NCI-H2081 (cell line): Measurements from ENCODE around the gene TMCO4.

Source experiments
- DNase-seq, 2 experiments: peaks; one replicate each; lab custom pipeline; 2025; lab: John Stamatoyannopoulos, UW

TMCO4 gene

DNA sequence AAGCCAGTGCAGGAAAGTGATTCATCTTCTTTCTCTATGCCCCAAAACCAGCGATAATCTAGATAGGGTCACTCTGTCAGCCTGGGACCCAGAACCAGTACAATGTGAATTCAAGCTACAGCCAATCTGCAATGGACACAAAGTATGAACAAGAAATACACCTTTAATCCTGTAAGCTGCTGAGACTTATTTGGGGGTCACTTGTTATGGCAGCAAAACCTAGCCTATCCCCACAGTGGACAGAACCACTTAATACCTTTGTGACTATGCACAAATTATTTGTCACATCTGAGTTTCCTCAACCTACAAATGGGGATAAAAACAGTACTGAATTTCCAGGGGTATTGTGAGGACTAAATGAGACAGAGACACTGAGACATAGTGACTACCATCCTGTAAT, 50.0 kb downstream of the TMCO4 start:
- DNase-seq, result no peak

DNA sequence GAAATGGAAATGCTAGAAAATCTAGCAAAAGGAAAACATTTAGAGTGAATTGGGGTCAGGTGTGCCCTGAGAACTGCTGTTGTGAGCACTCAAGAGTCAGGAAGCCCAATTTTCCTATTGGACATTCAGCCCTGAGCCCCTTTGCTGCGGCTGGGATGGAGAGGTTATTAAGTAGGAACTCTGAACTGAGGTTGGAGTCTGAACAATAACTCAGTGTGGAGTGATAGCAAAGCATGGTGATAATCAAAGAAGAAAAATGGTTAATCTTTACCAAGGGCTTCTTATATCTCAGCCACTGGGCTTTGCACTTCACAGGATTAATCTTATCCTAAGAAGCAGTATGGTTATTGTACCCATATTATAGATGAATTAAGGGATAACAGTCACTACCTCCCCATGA, 52.0 kb downstream of the TMCO4 start:
- DNase-seq, result no peak

DNA sequence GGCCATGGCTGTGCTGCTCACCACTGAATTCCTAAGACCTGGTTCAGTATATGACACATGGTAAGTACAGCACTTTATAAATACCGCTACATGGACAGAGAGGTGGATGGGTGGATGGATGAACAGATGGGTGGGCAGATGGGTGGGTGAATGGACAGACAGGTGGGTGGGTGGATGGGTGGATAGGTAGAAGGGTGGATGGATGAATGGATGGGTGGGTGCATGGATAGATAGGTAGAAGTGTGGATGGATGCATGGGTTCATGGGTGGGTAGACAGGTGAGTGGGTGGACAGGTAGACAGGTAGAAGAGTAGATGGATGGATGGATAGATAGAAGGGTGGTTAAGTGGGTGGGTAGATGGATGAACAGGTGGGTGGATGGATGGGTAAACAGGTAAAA, 54.8 kb downstream of the TMCO4 start:
- DNase-seq, result no peak

DNA sequence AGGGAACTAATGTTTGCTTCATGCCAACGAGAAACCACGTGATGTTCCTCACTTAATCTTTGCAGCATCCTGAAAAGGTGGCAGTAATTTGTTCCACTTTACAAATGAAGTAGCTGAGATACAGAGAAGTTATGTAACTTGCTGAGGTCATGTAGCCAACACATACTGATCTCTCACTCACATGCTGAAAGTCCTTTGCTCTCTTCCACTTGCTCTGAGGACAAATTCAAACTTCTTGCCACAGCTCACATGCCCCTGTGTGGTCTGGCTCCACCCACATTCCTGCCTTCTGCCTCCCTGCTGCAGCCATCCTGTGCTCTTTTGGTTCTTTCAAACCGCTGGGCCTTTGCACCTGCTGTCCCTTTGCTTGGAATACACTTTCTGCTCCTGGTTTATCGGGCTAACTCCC, 55.4 kb downstream of the TMCO4 start:
- no peak for DNase-seq

DNA sequence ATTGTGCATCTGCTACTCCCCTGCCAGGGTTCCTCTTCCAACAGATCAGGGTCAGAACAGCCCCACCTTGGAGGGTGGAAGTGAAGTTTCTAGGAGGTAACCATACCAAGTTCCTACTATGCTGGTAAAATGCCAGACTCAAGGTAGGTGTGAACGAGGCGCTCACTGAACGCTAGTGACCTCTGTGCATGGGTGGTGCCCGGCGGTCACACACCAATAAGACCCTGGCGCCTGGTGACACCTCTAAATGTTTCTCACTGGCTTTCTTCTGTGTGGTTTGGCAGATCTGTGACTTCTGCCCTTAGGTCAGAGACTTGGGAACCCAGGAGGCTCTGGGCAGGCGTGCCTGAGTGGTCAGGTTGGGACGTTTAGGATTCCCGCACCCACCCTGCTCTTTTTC, 55.9 kb downstream of the TMCO4 start:
- DNase-seq, result no peak

DNA sequence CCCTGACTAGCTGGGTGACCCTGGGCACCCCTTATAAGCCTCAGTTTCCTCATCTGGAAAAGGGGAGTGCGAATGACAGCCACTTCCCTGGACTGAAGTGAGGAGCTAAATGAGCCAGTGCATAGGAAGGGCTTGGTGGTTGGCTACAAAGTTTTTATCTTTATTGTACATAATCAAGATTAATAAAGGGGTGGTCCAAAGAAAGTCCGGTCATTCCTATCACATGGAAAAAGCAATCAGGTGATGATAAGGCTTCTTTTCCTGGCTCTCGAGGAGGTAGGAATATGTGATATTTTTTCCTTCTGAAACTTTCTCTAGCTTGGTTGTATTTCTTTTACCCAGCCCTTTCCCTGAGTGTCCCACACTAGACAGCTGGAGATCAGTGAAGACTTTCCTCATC, 56.5 kb downstream of the TMCO4 start:
- DNase-seq, result no peak

DNA sequence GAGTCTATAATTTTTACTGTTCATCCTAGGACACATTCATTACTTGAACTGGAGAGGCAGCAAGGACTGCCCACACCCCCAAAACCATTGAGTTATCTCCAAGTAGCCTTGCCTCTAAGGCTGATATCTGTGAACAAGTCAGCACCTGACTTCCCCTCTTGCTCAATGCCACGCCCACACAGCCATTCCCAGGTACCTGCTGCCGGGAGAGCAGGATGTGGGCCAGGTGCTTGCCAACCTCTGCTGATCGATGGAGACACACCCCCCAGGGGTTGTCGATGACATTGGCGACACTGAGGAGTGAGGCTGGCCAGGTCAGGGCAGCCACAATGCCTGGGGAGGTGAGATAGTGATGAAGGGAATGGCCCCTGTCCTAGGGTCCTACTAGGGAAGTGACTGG, 60.1 kb downstream of the TMCO4 start:
- no peak for DNase-seq

DNA sequence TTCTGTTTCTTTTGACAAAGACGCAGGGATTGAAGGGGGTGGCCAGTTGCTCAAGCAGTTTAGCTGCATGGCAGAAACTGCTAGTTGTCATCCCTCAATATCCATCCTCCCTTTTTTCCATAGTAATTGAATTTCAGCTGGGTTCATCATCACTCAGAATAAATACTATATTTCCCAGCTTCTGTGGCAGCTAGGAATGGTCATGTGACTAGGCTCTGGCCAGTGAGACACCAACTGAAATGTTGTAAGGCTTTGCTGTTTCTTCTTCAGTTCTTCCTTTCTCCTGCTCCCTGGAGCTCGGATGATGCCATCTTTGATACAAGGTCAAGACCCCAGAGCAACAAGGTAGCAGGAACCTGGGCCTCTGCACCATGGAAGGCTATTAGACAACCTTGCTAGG, 61.0 kb downstream of the TMCO4 start:
- no peak for DNase-seq

DNA sequence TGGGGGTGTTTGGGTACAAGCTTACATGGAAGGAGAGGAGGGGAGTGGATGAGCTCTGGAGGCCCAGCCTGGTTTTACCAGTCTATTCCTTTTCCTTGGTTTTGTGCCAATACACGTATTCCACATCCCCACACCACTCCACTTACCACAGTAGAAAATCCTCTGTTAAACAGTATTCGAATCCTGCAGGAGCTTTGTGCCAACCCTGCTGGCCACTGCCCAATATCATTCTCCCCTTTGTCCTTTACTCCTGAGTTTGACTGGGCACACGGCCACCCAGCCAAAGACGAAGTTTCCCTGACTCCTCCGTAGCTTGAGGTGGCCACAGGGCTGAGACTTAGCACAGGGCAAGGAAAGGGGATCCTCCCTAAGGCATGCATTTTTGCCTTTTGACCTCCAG, 61.6 kb downstream of the TMCO4 start:
- no peak for DNase-seq

DNA sequence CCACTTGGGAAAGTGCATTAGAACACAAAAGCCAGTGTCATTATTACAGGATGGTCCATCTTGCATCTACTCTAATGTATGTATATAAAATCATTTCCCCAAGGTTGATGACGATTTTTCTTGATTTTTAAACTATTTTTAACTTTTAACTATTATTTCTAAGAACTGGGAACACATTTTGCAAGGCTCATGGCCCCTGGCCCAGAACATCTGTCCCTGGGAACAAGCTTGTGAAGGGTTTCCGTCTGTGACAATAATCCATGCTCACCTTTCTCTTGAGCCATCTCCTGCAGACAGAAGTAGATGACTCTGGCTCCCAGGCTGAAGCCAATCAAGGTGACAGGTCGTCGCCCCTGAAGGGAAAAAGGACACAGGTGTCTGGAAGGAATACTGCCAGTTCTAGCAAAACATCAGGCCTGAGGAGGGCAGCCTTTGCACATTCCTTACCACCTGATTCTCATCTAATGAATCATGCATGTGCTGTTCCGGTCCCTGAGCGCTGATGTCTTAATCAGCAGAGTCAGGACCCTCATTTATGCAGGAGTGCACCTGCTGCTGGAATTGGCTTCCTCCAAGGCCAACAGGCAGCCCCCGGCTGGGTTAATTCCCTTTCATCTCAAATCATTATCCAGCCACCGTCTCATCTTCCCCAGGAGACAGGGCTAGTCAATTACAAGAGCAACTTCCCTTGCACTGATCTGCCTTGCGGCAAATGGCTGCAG, 62.5 kb downstream of the TMCO4 start:
- no peak for DNase-seq

DNA sequence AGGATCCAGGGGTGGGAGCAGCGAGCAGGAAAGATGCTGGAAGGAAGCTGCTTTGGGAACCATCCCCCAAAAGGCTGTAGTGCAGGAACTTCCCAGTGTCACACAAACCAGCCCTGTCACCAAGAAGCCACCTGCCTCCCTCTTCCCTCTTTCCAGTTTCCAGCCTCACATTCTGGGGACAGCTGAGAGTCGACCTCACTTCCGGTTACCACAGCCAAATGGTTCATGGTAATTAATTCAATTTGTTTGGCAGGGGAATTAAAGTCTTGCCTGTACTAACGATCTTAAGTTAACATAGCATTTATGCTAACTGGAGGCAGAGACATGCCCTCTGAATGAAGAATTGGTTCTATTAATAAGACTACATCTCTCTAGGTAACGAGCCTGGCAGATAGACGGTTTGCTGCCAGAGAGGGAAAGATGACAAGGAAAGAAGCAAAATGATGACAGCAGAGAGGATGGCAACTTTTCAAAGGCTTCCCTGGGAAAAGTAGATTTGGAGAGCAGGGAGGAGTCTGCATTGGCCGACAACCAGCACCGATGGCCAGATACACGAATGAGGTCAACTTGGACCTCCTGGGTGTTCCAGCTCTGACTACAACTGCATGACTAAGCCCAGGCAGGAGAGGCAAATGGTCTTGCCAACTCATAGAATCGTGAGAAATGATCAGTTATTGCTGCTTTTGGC, 64.1 kb downstream of the TMCO4 start:
- DNase-seq, result peak in 1 of 2 experiments; percentile 37

DNA sequence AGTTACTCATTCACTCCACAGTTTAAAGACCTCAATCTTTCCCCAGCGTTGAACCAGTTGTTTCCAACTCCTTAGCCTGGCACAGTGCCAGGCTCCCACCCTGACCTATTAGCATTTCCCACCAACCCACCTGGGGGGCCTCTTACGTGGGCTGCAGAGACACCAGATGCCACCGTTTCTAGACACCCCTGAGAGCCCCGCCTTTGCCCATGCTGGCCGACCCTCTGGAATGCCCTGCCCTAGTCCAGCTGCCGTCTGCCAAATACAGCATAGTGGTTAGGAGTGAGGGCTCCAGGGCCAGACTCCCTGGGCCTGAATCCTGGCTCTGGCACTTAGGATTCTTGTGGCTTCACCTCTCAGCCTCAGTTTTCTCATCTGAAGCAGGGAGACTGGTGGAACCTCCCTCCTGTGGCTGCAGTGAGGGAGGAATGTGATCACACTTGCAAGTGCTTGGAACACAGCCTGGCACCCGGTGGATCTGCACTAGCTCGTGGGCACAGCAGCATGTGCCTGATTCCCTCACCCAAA, 65.2 kb downstream of the TMCO4 start:
- no peak for DNase-seq

DNA sequence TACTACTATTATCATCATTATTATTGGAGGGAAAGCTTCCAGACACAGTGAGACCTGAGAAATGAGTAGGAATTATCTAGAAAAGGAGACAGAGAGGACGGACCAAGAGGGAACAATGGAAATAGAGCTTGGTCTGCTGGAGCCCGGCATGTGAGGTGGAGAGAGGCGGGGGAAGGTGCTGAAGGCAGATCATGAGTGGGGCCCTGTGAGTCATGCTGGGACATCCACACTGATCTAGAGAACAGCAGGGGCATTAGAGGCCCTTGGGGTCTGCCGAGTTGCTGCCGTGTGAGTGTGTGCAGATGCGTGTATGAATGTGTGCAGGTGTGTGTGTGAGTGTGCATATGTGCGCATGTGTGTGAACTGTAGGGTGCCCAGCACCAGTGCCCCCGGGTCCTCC, 65.7 kb downstream of the TMCO4 start:
- DNase-seq, result no peak

DNA sequence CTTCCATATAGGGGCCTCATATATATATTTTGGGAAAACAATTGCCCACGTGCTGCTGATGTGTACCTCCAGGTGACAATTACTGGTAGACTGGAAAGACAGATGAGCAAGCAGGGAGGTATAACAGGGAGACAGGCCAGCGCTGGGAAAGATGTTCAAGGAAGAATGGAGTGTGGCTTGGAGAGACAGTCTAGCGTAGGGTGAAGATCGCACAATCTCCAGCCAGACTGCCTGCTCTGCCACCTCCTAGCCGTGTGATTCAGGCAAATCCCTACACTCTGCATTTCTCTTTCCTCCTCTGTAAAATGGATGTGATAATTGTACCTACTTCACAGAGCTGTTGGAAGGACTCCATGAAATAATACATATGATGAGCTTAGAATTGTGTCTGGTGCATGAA, 66.1 kb downstream of the TMCO4 start:
- no peak for DNase-seq

DNA sequence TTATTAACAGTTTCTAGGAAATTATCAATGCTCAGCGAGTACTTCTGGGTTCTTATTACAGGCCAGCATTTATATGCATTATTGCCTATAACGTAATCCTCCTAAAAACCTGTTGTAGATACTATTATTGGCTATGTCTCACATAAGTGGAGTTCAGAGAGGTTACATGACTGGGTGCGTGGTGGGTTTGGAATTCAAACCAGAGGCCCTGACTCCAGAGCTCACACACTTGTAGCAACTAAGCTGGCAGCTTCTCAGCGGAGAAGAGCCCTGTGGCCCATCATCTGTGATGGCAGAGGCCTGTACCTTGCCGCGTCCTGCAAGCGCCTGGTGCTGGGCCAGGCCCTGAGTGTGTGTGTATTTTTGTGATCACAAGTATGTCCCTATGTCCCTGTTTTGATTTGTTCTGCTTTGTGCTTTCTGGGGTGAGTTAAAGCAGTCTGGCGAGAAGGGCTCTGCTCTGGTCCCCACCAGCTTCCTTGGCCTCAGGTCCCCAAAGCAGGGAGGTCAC, 68.3 kb downstream of the TMCO4 start:
- DNase-seq, result no peak

DNA sequence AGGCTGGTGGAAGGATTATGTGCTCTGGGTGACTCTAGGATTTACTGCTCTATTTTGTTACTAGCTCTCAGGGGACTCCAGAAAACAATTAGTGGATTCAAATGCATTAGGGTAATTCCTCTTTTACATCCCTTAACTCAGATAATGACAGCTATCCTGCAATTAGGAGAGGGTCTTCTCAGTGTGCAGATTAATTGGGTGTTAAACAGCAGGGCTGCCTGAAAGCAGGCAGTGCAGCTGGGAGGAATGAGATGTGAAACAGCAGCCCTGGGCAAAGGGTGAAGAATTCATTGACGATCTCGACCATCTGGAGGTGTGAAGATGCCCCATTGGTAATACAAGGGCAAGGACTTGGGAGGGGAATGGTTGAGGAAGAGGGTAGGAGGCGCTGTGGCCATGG, 68.9 kb downstream of the TMCO4 start:
- no peak for DNase-seq

DNA sequence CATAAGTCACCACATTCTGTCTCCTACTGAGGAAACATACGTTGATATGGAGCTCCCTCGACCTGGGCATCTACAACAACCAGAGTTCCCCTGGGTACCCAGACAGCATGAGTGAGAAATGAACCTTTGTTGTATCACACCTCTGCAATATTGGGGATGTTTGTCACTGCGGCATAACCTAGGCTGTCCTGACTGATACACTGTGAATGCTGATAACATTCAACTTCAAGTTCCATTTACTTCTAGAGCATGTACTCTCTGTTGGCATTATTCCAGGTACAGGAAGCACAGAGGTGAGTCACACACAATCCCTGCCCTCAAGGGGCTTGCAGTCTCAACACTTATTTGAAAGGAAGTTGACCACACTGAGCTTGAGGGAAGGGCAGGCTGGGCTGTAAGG, 69.5 kb downstream of the TMCO4 start:
- no peak for DNase-seq

DNA sequence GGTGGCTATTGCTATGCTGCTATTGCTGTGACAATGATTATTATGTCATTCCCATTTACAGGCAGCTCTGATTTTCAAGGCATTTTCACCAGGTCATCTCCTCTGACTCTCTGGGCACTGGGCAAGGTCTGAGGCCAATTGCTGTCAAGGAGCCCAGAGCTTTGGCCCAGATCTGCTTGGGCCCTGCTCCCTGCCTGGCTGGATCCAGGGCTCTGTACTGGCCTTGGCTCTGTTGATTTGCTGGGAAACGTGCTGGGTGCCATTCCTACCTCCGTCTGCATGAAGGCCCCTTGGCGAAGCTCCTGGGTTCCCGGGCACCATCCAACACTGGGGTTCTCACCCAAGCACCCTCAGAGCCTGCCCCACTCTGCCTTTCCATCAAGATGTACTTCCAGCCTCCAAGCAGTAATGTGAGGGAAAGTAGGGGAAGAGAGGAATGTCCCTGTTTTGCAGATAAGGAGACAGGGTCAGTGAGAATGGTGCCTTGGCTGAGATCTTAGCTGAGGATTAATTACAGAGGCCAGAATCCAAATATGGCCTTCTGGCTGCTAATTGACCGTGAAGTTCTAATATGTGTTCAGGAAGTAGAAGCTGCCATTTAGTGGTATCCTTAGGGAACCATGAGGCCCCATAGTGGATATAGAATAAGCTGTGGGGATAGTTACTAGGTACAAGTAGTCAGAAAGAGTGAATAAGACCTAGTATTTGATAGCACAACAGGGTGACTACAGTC, 71.1 kb downstream of the TMCO4 start:
- DNase-seq, result no peak

DNA sequence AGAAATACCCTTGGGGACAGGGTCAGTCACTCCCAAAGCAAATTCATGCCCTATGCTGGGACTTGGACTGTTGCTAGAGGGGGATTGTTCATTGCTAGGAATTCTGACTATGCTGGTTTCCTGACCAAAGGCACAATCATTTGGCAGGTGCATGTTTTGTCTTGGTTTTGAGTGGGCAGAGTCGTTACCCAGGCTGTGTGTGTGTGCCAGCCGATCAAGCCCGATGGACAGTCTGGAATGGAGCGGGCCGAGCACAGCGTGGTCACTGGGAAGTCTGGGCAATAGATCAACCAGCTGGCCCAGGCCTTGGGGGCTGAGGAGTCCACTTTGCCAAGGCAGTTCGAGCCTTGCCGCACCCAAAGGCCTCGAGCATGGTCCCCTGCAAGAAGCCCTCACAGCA, 74.1 kb downstream of the TMCO4 start:
- DNase-seq, result no peak

DNA sequence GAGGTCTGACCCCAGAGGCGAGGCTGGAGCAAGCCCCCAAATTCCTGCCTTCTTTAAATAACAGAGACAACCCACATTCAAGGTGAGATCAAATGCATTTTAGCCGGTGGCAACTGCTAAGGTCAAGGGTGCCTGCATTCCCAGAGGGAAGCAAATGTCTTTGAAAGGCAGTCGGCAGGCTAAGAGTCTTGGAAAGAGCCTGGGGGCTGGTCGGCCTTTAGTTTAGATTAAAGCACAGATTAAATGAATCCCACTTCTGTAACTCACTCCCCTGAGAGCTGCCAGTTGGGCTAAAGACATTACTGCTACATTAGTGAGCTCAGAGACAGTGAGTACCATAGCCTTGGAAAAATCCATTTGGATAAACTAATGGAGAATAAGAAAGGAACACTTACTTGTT, 75.8 kb downstream of the TMCO4 start:
- DNase-seq, result no peak

DNA sequence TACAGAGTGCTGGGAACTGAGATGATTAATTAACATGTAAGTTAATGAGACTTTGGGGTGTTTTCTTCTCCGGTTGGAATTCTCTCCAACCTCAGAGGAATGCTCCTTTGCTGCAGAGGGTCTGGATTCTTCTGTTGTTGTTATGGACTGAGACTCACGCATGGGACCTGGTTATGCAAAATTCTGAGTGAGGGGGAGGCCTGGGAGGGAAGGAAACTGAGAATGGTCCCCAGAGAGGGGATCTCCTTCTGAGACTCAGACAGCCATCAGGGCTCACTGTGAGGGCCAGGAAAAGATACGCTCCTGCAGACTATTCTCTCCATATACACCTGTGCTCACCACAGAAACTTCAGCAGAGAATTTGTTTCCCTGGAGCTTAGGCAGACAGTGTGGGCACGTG, 78.7 kb downstream of the TMCO4 start:
- DNase-seq, result no peak

DNA sequence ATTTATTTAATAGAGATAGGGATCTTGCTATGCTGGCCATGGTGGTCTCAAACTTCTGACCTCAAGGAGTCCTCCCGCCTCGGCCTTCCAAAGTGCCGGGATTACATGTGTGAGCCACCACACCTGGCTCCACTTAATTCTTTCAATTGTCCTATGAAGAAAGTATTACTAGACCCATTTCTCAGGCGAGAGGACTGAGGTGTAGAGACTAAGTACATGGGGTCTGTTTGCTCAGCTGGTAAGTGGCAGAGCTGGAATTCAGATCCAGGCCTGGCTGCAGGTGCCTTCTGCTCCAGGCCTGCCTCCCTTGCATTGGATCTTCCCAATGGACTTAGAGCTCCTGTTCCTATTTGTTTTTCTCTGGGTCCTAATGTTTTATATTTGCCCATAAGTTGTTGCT, 79.5 kb downstream of the TMCO4 start:
- no peak for DNase-seq

DNA sequence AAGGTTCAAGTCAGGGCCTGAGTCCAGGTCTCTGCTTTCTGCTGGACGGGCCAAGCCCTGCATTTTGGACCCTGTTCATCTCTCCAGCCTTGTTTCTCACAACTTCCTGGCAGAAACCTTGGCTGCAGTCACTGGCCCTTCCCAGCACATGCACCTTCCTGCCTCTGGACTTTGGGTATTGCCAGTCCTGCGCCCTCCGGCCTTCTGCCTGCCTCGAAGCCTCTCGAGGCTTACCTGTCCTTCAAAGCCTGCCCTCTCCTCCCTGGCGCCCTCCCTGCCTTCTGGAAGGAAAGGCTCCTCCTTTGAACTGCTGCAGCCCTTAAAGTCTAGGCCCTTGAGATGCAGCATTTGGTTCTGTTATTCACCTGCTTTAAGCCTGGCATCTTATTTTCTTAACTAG, 82.2 kb downstream of the TMCO4 start:
- no peak for DNase-seq
